GM21367 (cell line): ENCODE results near the gene HEXD.

Source experiments
- ATAC-seq: cut with Tn5 transposase; IDR thresholded peaks from one replicate; pipeline ENCODE4 v1.9.1; 2021; ENCODE audit not compliant: unreplicated experiment

Gene HEXD

DNA sequence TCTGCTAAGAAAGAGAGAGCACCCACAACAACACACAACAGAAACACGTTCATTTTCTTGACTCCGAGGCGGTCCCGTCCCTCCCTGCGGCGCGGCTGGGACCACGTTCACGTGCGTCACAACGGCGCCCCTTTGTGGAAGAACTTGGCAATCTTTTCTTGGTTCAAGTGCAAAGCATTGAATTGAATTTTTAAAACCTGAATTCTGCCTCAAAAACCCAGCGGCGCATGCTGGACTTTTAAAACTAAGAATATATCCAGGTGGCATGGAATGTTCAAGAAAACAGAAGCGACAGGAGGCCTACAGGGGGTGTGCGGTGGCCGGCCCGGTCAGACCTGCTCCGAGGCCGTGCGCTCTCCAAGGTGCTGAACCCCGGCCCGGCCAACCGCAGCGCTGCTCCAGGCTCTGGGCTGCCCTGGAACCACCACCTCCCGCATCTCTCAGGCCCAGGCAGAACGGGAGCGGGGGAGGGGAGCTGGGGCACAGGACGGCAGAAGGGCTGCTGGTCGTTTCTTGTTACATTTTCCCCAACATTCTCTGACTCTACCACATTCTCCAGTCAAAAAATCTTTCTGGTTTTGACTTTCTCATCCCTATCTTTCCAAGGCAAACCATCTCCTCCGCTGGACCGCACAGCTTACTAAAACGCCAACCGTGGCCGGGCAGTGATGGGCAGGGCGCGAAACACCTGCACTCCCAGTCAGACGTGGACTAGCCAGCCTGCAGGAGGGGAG lies 3.4 kb upstream of the HEXD start:
- no peak for ATAC-seq

DNA sequence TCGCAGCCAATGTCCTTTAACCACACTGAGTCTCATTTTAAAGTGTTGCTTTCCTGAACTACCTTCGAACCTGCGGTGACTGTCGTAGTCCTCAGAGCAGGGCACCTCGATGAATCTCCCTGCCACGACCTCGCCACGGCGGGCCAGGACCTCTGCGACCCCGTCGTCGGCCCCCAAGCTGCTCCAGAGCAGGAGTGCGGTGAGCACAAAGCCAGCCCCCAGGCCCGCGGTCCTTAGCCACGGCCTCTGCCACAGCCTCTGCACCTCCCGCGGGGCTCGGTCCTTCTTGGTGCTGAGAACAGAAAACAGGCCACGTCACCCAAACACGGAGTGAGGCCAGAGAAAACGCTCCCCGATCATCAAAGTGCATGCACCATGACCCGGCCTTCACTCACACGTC lies 2.8 kb upstream of the HEXD start:
- ATAC-seq, result no peak

DNA sequence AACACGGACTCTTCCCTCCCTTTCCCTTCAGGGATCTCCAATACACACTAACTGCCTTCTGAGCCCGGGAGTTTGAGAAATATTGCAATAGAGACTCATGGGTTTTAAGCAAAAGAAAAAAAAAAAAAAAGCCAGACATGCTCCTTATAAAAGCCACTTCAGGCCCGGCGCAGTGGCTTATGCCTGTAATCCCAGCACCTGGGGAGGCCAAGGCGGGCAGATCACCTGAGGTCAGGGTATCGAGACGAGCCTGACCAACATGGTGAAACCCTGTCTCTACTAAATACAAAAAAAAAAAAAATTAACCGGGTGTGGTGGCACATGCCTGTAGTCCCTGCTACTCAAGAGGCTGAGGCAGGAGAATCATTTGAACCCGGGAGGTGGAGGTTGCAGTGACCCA lies 2.4 kb upstream of the HEXD start:
- no peak for ATAC-seq

DNA sequence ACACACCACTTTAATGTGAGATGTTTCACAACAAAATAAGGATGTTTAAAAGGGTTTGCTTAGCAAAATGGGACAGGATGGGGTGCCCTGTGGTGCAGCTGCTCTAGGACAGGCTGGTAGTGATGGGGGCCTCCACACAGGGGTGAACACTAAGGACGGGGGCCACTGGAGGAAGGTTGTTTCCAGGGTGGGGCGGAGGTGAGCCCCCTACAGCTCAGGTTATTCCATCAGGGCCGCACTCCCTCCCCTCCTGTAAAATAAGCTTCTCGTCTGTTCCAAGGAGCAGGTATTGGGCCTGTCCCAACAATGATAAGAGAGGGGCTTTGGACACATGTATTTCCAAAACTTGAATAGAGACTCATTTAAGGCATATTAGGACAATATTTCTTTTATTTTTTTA lies 1.9 kb upstream of the HEXD start:
- ATAC-seq, result no peak

DNA sequence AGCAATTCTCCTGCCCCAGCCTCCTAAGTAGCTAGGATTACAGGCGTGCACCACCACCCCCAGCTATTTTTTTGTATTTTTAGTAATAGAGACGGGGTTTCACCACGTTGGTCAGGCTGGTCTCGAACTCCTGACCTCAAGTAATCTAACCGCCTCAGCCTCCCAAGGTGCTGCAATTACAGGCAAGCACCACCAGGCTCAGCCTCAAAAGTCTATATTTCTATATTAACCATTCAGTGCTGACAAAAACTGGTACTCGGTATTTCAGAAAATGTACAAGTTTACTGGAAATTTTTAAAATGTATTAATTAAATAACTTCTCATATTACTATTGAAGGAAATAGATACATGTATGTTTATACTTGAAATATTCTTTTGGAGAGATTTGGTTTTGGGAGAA lies 1.4 kb upstream of the HEXD start:
- ATAC-seq, result no peak

DNA sequence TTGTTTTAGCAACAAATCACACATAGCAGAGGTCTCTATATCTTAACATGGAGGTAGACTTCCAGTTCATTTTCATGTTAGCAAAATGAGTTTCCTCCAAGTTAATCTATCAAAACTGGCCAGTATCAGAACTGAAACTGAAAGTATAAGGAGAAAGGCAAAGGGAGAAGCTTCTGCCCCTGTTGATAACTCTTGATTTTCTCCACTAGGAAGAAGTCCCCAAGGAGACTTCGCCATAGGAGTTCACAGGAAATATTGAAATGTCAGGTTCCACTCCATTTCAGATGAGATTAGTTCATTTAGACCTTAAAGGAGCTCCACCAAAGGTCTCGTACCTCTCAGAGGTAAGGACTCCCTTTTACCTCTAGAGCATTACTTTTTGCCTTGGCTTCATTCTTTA lies 1.4 kb downstream of the HEXD start:
- no peak for ATAC-seq

DNA sequence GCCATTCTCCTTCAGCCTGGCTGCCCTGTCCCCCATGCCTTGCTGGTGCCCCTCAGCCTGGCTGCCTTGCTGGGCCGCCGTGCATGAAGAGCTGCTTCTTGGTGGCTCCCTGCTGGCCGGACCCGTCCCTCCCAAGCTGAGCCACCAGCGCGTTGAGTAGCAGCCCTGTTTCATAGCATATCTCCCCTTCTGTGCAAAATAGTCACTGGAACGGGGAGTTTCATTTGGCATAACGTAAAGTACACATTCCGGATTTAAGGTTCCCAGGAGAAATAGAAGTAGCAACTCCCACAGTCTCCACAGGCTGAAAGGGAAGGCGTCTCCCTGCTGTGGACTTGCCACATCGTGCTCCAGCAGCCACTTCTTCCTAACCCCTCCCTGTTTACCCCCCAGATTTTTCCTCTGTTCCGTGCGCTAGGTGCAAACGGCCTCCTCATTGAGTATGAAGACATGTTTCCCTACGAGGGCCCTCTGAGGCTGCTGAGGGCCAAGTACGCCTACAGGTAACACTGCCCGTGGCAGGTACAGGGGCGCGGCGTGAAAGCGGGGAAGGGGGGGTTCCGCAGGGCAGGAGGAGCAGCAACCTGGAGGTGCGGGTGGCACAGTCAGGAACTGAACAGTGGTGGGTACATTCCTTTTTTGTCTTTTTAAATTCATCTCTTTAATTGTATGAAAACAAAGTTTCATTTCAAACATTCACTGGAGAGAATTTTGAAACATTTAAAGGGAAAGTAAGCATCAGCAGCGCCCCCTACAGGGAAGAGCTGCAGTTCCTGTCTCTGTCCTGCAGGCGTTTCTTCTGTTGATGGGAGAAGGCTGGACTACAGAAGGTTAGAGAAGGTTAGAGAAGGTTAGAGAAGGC lies 6.1 kb downstream of the HEXD start:
- ATAC-seq, result no peak

DNA sequence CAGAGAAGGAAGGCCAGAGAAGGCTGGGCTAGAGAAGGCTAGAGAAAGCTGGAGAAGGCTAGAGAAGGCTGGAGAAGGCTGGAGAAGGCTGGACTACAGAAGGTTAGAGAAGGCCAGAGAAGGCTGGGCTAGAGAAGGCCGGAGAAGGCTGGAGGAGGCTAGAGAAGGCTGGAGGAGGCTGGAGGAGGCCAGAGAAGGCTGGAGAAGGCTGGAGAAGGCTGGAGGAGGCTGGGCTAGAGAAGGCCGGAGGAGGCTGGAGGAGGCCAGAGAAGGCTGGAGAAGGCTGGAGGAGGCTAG lies 6.7 kb downstream of the HEXD start:
- ATAC-seq, result no peak

DNA sequence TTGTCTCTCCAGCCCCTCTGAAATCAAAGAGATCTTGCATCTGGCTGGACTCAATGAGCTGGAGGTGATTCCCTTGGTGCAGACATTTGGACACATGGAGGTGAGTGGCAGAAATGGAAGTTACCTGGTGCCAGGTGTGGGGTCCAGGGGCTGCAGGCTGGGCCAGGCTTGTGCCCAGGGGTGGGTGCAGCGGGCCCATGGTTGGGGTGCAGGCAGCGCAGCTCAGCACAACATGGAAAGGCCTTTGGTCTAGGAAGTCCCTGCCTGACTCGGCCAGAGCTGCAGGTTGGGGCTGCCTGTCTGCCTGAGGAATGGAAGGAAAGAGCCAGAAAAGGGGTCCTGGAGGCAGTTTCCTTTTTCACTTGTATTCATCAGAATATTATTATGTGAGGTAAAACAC lies 10.4 kb downstream of the HEXD start:
- no peak for ATAC-seq

DNA sequence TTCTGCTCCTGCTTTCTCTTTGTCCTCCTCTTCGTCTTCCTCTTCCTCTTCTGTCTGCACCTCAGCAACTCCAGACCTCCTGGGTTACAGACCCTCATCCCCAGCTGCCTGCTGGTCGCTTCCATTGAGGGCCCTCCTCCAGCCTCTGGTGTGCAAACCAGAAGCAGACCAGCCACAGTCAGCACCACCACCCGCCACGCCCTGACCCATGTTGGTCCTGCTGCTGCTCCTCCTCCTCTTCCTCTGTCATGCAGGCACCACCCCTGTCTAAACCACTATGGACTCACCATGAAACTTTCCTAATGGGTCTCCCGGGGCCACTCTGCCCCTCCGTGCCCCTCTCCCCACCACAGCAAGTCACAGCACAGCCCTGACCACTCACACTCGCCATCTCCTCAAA lies 11.7 kb downstream of the HEXD start:
- no peak for ATAC-seq

DNA sequence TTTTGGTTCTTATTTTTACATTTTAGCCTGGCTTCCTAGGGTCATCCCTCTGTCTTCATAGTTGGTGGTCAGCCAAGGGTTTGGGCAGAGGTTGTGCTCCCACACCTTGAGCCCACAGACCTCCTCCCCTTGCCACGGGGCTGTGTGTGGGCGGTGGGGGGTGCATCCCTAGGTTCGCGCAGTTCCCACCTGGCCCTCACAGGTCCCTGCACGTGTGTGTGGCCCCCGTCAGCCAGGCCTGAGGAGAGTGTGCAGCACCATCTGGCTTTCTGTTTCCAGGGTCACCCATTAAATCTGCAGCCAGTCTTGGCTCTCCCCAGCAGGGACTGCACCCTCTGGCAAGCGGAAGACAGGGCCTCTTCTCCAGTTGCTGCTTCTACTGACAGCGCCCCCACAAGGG lies 13.9 kb downstream of the HEXD start:
- no peak for ATAC-seq

DNA sequence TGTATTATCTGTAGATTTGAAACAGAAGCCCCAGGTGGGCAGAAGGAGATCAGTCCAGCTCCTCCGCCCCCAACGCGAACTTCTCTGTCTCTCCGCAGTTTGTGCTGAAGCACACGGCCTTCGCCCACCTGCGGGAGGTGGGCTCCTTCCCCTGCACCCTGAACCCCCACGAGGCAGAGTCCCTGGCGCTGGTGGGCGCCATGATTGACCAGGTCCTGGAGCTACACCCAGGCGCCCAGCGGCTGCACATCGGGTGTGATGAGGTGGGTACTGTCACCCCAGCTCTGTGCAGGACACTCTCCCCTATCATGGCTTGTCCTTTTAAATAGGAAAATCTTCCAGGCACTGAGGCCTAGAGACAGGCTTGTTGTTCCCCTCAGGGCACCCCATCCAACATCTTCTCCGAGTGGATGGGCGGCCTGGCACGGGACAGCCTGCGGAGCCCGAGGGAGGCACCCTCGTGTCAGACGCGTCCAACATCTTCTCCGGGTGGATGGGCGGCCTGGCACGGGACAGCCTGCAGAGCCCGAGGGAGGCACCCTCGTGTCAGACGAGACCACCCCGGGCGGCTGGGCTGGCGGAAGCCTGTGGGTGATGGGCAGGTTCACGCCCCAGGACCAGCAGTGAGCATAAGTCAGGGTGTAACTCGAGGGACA lies 15.5 kb downstream of the HEXD start:
- no peak for ATAC-seq

DNA sequence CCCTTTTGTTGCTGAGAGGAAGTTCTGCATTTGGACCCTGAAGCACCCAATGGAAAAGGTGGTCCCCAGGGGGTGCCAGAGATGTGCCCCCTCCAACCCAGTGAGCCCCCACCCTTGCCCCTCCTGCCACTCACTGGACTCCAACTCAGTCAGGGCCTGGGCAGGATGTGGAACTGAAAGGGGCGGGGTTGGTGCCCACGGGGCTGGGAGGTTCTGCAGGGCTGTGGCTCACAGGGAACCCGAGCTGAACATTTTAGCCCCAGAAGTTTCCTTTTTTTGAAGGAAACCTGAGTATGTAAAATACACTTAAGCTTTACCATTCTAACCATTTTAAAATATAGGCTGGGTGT lies 16.0 kb downstream of the HEXD start:
- ATAC-seq, result no peak

DNA sequence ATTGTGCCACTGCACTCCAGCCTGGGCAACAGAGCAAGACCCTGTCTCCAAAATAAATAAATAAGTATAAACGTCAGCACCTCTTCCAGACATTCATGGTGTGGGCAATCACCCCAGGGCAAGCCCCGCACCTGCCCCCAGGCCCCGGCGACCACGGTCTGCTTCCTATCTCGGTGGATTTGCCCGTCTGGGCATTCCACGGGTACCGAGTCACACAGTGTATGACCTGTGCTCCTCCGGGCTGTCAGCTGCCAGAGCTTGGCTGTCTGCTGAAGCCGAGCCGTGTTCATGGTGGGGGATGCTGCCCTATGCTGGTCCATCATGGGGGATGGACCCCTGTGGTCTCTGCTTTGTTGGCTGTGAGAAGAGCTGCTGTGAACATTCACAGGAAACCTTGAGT lies 17.0 kb downstream of the HEXD start:
- ATAC-seq, result no peak

DNA sequence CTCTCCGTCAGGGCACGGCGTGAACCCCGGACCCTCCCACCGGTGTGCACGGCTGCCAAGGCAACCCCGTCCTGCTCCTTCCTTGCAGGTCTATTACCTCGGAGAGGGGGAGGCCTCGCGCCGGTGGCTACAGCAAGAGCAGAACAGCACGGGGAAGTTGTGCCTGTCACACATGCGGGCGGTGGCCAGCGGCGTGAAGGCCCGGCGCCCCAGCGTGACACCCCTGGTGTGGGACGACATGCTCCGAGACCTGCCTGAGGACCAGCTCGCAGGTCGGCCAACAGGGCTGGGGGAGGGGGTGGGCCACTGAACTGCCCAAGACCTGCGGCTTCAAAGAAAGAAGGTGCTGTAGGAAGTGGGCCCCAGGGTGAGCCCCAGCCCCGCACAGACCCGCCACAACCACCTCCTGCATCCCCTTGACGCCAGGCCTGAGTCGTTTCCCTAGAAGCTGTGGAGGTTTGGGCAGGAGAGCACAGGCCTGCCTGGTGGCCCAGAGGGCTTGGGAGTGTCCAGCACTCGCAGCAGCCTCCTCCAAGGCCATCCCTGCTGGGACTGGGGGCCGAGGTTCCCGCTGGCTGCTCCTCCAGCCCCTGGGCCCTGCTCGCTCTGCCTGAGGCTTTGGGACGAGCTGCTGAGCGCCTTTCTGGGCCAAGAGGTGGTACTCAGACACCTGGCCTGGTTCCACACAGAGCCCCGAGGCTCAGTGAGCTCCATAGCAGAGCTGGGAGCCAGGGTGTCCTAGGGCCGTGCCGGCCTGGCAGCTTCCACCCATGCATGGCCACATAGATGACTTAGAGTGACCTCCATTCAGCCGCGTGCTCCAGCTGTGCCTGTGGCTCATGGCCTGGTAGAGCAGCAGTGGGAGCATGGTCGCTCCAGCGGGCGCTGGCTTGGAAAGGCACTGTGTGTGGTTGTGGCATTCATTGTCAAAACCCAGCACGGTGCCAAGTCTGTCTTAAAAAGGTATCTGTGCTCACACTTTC lies 17.7 kb downstream of the HEXD start:
- no peak for ATAC-seq

DNA sequence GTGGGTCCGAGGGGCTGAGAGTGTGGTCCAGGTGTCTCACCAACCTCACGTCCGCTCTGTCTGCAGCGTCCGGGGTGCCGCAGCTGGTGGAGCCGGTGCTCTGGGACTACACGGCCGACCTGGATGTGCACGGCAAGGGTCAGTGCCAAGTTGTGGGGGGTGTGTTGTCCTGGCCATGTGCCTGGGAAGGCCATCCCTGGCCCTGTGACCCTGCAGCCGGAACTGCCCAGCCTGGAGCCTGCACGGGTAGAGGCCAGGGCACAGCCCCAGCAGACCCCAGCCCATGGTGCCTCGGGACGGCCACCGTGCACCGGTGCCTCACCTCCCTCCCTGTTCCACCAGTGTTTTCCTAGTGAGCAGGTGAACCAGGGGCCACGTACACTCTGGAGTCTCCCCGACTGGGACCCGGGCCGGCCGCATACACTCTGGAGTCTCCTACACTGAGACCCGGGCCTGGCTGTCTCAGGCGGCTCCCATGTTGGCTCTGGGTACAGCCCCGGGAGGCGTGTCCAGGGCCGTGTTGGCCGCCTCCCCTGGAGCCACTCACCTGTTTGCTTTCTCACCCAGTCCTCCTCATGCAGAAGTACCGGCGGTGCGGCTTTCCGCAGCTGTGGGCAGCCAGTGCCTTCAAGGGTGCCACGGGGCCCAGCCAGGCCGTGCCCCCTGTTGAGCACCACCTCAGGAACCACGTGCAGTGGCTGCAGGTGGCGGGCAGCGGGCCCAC lies 18.6 kb downstream of the HEXD start:
- ATAC-seq, result no peak

DNA sequence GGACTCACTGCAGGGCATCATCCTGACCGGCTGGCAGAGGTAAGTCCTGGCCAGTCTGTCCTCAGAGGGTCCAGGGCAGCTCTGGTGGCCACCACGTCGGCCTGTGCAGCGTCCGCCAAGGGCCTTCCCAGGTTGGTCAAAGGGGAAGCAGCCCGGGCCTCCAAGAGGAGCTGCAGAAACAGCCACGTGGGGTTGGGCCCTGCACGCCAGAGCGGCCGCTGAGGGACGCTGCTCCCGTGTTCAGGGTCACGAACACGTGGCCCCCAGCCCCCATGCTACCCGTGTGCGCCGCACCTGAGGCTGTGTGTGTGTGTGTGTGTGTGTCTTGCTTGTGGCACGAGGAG lies 19.1 kb downstream of the HEXD start:
- no peak for ATAC-seq

DNA sequence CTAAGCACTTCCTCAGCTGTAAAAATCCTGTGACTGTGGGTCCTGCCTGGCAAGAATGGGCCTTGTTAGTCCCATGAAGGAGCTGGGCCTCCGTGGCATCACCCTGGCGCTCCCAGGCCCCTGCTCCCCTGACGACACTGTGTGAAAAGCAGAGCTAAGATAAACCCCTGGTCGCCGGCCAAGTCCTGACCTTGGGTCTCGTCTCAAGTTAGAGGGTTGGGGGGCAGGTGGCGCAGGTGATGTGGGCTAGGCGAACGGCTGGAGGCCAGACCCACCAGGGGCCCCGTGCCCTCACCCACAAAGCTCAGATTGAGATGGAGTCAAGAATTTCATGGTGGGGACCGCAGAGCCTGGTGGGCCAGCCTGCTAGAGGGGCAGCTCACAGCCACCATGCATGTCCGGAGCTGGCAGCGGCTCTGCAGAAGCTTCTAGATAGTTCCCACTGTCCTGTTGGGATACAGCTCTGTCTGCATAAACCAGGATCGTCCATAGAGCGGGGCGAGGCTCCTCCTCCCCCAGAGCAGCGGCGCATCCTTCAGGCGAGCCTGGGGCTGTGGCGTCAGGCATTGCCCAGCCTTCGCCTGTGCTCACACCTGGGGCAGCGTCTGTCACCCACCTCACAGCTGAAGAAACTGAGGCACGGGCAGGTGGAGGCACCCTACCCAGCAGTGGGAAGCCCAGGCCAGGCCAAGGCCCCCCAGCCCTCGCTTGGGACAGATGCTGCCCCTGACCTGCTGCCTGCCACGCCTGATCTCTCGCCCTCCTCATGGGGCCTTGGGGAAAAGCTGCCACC lies 20.4 kb downstream of the HEXD start:
- ATAC-seq, result no peak

DNA sequence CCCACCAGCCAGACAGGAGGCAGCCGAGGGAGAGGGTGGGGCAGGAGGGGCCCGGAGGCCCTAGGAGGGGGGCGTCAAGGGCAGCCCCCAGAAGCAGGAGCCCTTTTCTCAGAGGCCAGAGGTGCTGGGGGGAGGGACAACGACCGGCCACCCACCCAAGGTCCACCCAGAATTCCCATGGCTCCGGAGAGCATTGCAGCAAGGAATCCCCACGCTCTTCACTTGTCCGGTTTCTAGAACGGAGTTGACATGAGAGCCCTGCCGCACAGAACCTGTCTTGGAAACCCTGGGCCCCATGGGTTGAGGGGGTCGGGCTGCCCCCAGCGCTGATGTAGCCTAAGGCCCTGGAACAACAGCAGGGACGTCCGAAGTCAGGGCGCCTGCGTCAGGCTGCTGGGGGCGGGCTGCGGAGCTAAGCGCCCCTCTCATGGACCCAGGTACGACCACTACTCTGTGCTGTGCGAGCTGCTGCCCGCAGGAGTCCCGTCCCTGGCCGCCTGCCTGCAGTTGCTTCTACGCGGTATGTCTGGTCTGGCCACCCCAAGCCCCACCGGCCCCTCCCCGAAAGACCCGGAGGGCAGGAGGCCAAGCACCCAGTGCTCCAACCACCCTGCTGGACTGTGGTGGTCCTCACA lies 21.2 kb downstream of the HEXD start:
- ATAC-seq, result no peak
